Natural killer cell (primary cell): ENCODE data around the gene ARHGAP6. TPM values are rescaled to one million over a fixed set of nuclear protein-coding genes. Genes with fewer than 3 reads are reported as not detected.

ENCODE experiments used
- ATAC-seq, 3 donors: fragments of 150-1000 bp in 2 of 3; fragments of 200-7000 bp in 1 of 3; cut with Tn5 transposase; 1 replicate in 1 of 3; 2 replicates in 2 of 3; pipeline ENCODE4 v1.10.0; 2021; ENCODE audit warnings: mild to moderate bottlenecking in 2 of 3, moderate library complexity in 2 of 3
- DNase-seq, 2 donors: peaks; one replicate each; pipeline versions ENCODE4 v3.0.0 to v3.0.0-alpha.2; 2013 to 2021; ENCODE audit warnings: mixed read lengths in 1 of 2
- H3K27ac ChIP-seq: one replicate; pipeline ENCODE4 v1.5.1; 2013; ENCODE audit warnings: mild to moderate bottlenecking, low read length
- H3K27me3 ChIP-seq: one replicate; pipeline ENCODE4 v1.6.1; 2013; ENCODE audit warnings: low read length; ENCODE audit not compliant: control insufficient read depth, insufficient read depth
- H3K36me3 ChIP-seq: one replicate; pipeline ENCODE4 v1.6.1; 2013; ENCODE audit warnings: low read length; ENCODE audit not compliant: control insufficient read depth, insufficient read depth
- H3K4me1 ChIP-seq: one replicate; pipeline ENCODE4 v1.6.1; 2013; ENCODE audit warnings: low read length; ENCODE audit not compliant: control insufficient read depth, insufficient read depth
- H3K4me3 ChIP-seq: one replicate; pipeline ENCODE4 v1.5.1; 2013; ENCODE audit warnings: low read length
- H3K9me3 ChIP-seq: one replicate; pipeline ENCODE4 v1.6.1; 2013; ENCODE audit warnings: low read length; ENCODE audit not compliant: control insufficient read depth, insufficient read depth
- H3K27ac Mint-ChIP-seq, 2 donors: one replicate each; pipeline ENCODE4 v1.8.0; 2022; ENCODE audit warnings: mild to moderate bottlenecking in 2 of 2, mixed read lengths in 2 of 2, moderate library complexity in 1 of 2
- H3K27me3 Mint-ChIP-seq, 2 donors: one replicate each; pipeline ENCODE4 v1.8.0; 2022; ENCODE audit warnings: low read depth in 2 of 2, mixed read lengths in 2 of 2
- H3K36me3 Mint-ChIP-seq: one replicate; pipeline ENCODE4 v1.8.0; 2022; ENCODE audit warnings: mixed read lengths
- H3K4me1 Mint-ChIP-seq, 2 donors: one replicate each; pipeline ENCODE4 v1.8.0; 2022; ENCODE audit warnings: mixed read lengths in 2 of 2
- H3K4me3 Mint-ChIP-seq: one replicate; pipeline ENCODE4 v1.8.0; 2022; ENCODE audit warnings: mild to moderate bottlenecking, moderate library complexity, mixed read lengths
- H3K9me3 Mint-ChIP-seq, 2 donors: one replicate each; pipeline ENCODE4 v1.8.0; 2022; ENCODE audit warnings: mixed read lengths in 2 of 2
- CTCF ChIP-seq: fragments of 200-600 bp; IDR thresholded peaks from one replicate; pipeline ENCODE4 v1.8.0; 2022; ENCODE audit warnings: antibody characterized with exemption
- WGBS: methylation state at CpG from one replicate; pipeline ENCODE4 v1.1.7; 2013; ENCODE audit warnings: missing lambda C conversion rate; ENCODE audit not compliant: insufficient coverage; 5-methylcytosine and 5-hydroxymethylcytosine counted together
- intact Hi-C: fragments of 100-400 bp; cut with micrococcal nuclease; formaldehyde crosslinking; loops from one replicate; pipeline ENCODE4 v1.14.2; 2022
- total RNA-seq, 4 donors: library from RNA; stranded (reverse); fragments of 120-200 nt in 1 of 4; gene quantifications; one replicate each; pipeline versions ENCODE4 v1.2.3 to v1.2.4, GENCODE V29; 2013 to 2022

The ARHGAP6 gene
- total RNA-seq, 3 donors from 2014 or later (not counting 1 experiment from before 2014, with no cell fraction given): 0.32 to 1.9 (median 1.8) TPM

DNA sequence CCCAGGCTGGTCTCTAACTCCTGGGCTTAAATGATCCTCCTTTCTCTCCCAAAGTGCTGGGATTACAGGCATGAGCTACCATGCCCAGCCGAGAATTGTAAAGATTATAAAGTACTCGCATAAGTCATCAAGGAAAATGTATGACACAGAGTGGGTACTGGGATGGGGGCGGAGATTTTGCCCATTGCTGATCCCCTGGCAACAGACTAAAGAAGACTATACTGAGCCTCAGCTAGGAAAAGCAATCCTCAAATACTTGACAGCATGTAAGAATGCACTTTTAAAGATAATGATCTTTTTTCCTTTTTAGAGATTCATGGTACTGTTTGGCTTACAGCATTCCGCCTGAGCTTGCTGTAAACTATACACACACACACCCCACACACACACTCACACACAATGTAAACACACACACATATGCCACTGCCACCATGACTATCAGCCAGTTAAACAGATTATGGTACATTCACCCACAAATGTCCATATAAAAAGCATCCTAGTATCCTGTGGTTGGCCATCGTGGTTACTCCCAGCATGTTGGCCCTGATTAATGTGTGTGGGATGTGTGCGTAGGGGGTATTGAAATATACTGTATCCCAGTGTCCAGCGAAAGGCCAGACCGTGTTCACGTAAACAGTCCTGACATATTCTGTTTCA, 259.5 kb downstream of the ARHGAP6 start:
- WGBS: 98% methylated on average over 3 of the region's 9 CpGs
- Mint-ChIP-seq H3K36me3 (no peaks in the 10 kb centered on the region), H3K4me1 (no peaks in the 10 kb centered on the region), H3K27me3 (peaks cover 0 to 7% of the 10 kb centered on the region in 2 donors), H3K9me3 (peaks cover 0 to 2% of the 10 kb centered on the region in 2 donors), H3K4me3 (no peak overlapping the region), H3K27ac (no peak overlapping the region)
- intact Hi-C loops: no loop called here
- no peak for TF ChIP-seq CTCF
- H3K27ac ChIP-seq: no peak overlapping the region
- no peaks in the 10 kb centered on the region for H3K27me3 ChIP-seq
- ATAC-seq (no peak), DNase-seq (no peak)
- H3K9me3 ChIP-seq: no peaks in the 10 kb centered on the region
- H3K4me3 ChIP-seq: no peak overlapping the region
- H3K36me3 ChIP-seq: no peaks in the 10 kb centered on the region
- H3K4me1 ChIP-seq: no peaks in the 10 kb centered on the region

- WGBS: 86% methylated on average over 2 of the region's 3 CpGs
- Histone ChIP-seq H3K4me3 (no peak overlapping the region), H3K27me3 (no peaks in the 10 kb centered on the region), H3K9me3 (no peaks in the 10 kb centered on the region), H3K36me3 (no peaks in the 10 kb centered on the region), H3K4me1 (no peaks in the 10 kb centered on the region), H3K27ac (no peak overlapping the region)
- no peak for ATAC-seq
- H3K4me1 Mint-ChIP-seq: no peaks in the 10 kb centered on the region
- H3K36me3 Mint-ChIP-seq: no peaks in the 10 kb centered on the region
- no peak overlapping the region for H3K27ac Mint-ChIP-seq
- TF ChIP-seq CTCF: no peak
- no peak overlapping the region for H3K4me3 Mint-ChIP-seq
- intact Hi-C loops: no loop called here
- peaks cover 0 to 2% of the 10 kb centered on the region in 2 donors for H3K9me3 Mint-ChIP-seq
- peaks cover 0 to 7% of the 10 kb centered on the region in 2 donors for H3K27me3 Mint-ChIP-seq
- DNase-seq: no peak
Observed at GRCh38 chrX:11403631-11404030, 262.1 kb downstream of the ARHGAP6 start.

- H3K27ac Mint-ChIP-seq: no peak overlapping the region
- no peak overlapping the region for H3K4me3 Mint-ChIP-seq
- Histone ChIP-seq H3K4me3 (no peak overlapping the region), H3K36me3 (no peaks in the 10 kb centered on the region), H3K27me3 (no peaks in the 10 kb centered on the region), H3K9me3 (no peaks in the 10 kb centered on the region), H3K4me1 (no peaks in the 10 kb centered on the region), H3K27ac (no peak overlapping the region)
- no peaks in the 10 kb centered on the region for H3K36me3 Mint-ChIP-seq
- TF ChIP-seq CTCF: no peak
- DNase-seq (no peak), ATAC-seq (no peak)
- peaks cover 0 to 2% of the 10 kb centered on the region in 2 donors for H3K9me3 Mint-ChIP-seq
- H3K4me1 Mint-ChIP-seq: no peaks in the 10 kb centered on the region
- WGBS: 87% methylated on average over 2 of the region's 2 CpGs
- intact Hi-C loops: no loop called here
- H3K27me3 Mint-ChIP-seq: peaks cover 0 to 7% of the 10 kb centered on the region in 2 donors
Observed at GRCh38 chrX:11401966-11402365, 263.8 kb downstream of the ARHGAP6 start.
